Osteoblast (primary cell): ENCODE measurements around the gene OASL. TPM values are rescaled to one million over a fixed set of nuclear protein-coding genes. Genes with fewer than 3 reads are reported as not detected.

Source experiments
- DNase-seq: peaks from one replicate; pipeline ENCODE4 v3.0.0; 2011; ENCODE audit warnings: low spot score, mixed read lengths; ENCODE audit not compliant: insufficient read length; ENCODE audit errors: missing footprints
- H2AFZ ChIP-seq: 2 replicates; pipeline ENCODE4 v1.6.0; 2011; ENCODE audit warnings: mild to moderate bottlenecking, low read length
- H3K27ac ChIP-seq: 2 replicates; pipeline ENCODE4 v1.5.1; 2011; ENCODE audit warnings: mild to moderate bottlenecking, low read depth, low read length, moderate library complexity
- H3K27me3 ChIP-seq: 2 replicates; pipeline ENCODE4 v1.6.0; 2012; ENCODE audit warnings: mild to moderate bottlenecking, control low read depth, inconsistent platforms, low read length, moderate library complexity; ENCODE audit not compliant: insufficient read depth
- H3K36me3 ChIP-seq: 2 replicates; pipeline ENCODE4 v1.5.1; 2011; ENCODE audit warnings: mild to moderate bottlenecking, low read length, control low read depth, moderate library complexity; ENCODE audit not compliant: insufficient read depth
- H3K4me1 ChIP-seq: 2 replicates; pipeline ENCODE4 v1.5.1; 2011; ENCODE audit warnings: mild to moderate bottlenecking, low read length, control low read depth, moderate library complexity; ENCODE audit not compliant: insufficient read depth
- H3K4me2 ChIP-seq: 2 replicates; pipeline ENCODE4 v1.6.0; 2011; ENCODE audit warnings: mild to moderate bottlenecking, low read length; ENCODE audit not compliant: insufficient read depth
- H3K4me3 ChIP-seq: fragments of 200-600 bp; sonication (generic); 3 replicates; pipeline ENCODE4 v1.5.1; 2012; ENCODE audit warnings: mild to moderate bottlenecking, low read length, inconsistent platforms; ENCODE audit not compliant: insufficient read depth
- H3K79me2 ChIP-seq: 2 replicates; pipeline ENCODE4 v1.6.0; 2012; ENCODE audit warnings: mild to moderate bottlenecking, low read length, control low read depth, inconsistent platforms; ENCODE audit not compliant: insufficient read depth
- H3K9me3 ChIP-seq: 2 replicates; pipeline ENCODE4 v1.5.1; 2011; ENCODE audit warnings: low read depth, low read length, control low read depth
- H4K20me1 ChIP-seq: 2 replicates; pipeline ENCODE4 v1.6.0; 2012; ENCODE audit warnings: mild to moderate bottlenecking, low read length, control low read depth; ENCODE audit not compliant: insufficient read depth
- total RNA-seq: library from RNA; depleted of rRNA; stranded (reverse); fragments of >200 nt; gene quantifications from 2 replicates; pipeline ENCODE4 v1.2.3, GENCODE V29; 2012
- TF ChIP-seq, protein P1 (sequence below): IDR thresholded peaks from 2 replicates; pipeline ENCODE4 v1.5.1; 2011; ENCODE audit warnings: mild to moderate bottlenecking, low read depth, low read length, moderate library complexity; ENCODE audit errors: extremely low read depth

OASL gene
- total RNA-seq, 1 donor = 0.72 TPM

DNA sequence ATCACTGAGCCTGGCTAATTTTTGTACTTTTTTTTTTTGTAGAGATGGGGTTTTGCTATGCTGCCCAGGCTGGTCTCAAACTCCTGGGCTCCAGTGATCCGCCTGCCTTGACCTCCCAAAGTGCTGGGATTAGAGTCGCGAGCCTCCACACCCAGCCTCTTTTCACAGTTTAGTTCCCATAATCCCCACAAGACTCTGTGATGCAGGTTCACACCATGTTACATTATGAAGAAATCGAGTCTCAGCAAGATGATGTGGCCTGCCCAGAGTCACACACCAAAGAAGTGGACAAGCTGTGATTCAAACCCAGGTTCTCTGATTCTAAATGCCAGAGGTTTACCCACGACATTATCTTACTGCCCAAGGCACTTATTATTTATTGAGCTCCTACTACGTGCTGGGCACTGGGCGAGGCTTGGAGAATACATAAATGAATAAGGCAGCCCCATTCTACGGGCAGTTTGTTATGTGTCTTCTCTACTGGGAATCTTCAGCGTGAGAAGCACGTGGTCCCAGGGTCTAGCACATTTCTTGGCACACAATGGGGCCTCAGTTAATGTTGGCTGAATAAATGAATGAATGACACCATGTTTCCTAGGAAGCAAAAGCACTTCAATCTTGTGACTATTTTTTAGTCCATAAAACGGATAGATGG lies 23.5 kb upstream of the OASL start:
- TF ChIP-seq, protein P1, sequence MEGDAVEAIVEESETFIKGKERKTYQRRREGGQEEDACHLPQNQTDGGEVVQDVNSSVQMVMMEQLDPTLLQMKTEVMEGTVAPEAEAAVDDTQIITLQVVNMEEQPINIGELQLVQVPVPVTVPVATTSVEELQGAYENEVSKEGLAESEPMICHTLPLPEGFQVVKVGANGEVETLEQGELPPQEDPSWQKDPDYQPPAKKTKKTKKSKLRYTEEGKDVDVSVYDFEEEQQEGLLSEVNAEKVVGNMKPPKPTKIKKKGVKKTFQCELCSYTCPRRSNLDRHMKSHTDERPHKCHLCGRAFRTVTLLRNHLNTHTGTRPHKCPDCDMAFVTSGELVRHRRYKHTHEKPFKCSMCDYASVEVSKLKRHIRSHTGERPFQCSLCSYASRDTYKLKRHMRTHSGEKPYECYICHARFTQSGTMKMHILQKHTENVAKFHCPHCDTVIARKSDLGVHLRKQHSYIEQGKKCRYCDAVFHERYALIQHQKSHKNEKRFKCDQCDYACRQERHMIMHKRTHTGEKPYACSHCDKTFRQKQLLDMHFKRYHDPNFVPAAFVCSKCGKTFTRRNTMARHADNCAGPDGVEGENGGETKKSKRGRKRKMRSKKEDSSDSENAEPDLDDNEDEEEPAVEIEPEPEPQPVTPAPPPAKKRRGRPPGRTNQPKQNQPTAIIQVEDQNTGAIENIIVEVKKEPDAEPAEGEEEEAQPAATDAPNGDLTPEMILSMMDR = no peak
- Histone ChIP-seq H3K9me3 (no peaks in the 10 kb centered on the region), H3K79me2 (no peaks in the 10 kb centered on the region), H3K27me3 (no peaks in the 10 kb centered on the region), H3K4me2 (no peak overlapping the region), H3K27ac (no peak overlapping the region), H3K4me1 (peaks cover 4% of the 10 kb centered on the region), H3K36me3 (no peaks in the 10 kb centered on the region), H4K20me1 (no peaks in the 10 kb centered on the region), H2AFZ (no peak overlapping the region), H3K4me3 (no peak overlapping the region)
- no peak for DNase-seq

DNA sequence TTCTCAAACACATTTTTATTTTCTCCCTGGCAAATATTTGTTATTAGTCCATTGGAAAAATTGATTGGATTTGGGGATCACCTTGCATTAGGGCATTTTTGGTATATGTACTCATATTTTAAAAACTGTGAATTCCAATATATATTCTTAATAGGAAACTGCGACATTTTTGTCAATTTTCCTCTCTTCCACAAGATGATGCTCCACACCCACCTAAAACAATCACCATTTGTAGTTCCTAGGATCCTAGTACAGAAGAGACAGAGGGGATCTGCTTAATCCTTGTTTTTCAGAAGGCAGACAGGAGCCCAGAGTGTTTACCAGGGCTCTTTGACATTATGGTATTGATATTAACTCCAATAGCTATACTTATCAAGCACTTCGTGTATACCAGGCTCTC lies 22.8 kb upstream of the OASL start:
- no peak for DNase-seq
- H3K4me2 ChIP-seq = no peak overlapping the region

DNA sequence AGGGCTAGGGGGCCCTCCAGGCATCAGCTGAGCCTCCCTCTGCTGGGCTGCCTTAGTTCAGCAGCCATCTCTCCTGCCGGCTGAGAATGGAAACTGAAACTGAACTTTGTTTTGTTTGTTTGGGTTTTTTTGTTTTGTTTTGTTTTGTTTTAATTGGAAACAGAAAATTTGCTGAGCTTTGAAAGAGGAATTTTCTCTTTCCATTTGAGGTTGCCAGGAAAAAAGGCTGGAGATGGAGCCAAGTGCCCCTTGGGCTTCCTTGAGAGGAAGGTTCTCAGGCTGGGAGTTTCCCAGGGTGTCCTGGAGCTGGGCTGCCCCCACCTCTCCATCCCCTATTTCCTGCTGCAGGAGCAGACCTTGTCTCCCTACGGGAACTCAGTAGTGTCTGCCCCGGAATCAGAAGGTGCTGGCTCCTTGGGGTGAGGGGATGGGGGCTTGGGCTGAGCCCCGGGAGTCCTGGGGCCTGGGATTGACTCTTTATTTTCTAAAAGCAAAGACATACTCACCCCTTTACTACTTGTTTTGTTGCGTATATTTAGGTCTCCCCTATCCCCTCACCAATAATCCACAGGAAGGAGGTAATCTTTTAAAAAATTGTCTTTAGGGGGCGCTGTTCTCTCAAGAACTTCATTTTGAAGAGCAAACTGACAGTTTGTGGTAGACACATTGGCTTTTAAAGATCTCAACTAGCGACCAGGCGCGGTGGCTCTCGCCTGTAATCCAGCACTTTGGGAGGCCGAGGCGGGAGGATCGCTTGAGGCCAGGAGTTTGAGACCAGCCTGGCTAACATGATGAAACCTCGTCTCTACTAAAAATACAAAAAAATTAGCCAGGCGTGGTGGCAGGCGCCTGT lies 21.3 kb upstream of the OASL start:
- peak overlapping the region; percentile 76 for H3K4me3 ChIP-seq
- peak overlapping the region; percentile 61 for H3K27ac ChIP-seq
- peaks cover 2% of the 10 kb centered on the region for H3K27me3 ChIP-seq
- no peaks in the 10 kb centered on the region for H3K36me3 ChIP-seq
- peak overlapping the region; percentile 99 for H2AFZ ChIP-seq
- H3K79me2 ChIP-seq = no peaks in the 10 kb centered on the region
- TF ChIP-seq, protein P1 = peak; percentile 57
- H3K4me1 ChIP-seq = peaks cover 4% of the 10 kb centered on the region
- H3K9me3 ChIP-seq = no peaks in the 10 kb centered on the region
- H3K4me2 ChIP-seq = peak overlapping the region; percentile 96
- DNase-seq = peak; percentile 65
- H4K20me1 ChIP-seq = no peaks in the 10 kb centered on the region

More for the DNA sequence above, 22.8 kb upstream of the OASL start:
- Histone ChIP-seq H3K4me1 (peaks cover 4% of the 10 kb centered on the region), H2AFZ (no peak overlapping the region), H4K20me1 (no peaks in the 10 kb centered on the region), H3K27ac (no peak overlapping the region), H3K27me3 (no peaks in the 10 kb centered on the region), H3K36me3 (no peaks in the 10 kb centered on the region), H3K4me3 (no peak overlapping the region), H3K9me3 (no peaks in the 10 kb centered on the region), H3K79me2 (no peaks in the 10 kb centered on the region)
- TF ChIP-seq, protein P1 = peak; percentile 47
